Fibroblast of mammary gland (primary cell): ENCODE results near the gene GAPVD1.

Experiments
- DNase-seq: peaks from one replicate; pipeline ENCODE4 v3.0.0-alpha.2; 2010; ENCODE audit warnings: low read depth
- H3K4me3 ChIP-seq: 2 replicates; pipeline ENCODE4 v1.5.1; 2011; ENCODE audit warnings: low read depth, mild to moderate bottlenecking, low read length, moderate library complexity; ENCODE audit not compliant: control insufficient read depth
- CTCF ChIP-seq: conservative IDR thresholded peaks from 2 replicates; pipeline ENCODE4 v1.5.1; 2011; ENCODE audit warnings: low read depth, low read length, inconsistent platforms; ENCODE audit not compliant: control insufficient read depth, insufficient read depth

GAPVD1 gene

GRCh38 chr9:125317704-125318103 lies 56.1 kb downstream of the GAPVD1 start:
- H3K4me3 ChIP-seq, result no peak overlapping the region
- DNase-seq, result no peak
- no peak for TF ChIP-seq CTCF

- no peak for DNase-seq
- H3K4me3 ChIP-seq, result no peak overlapping the region
- TF ChIP-seq CTCF, result no peak
Observed at GRCh38 chr9:125321496-125321895, 59.9 kb downstream of the GAPVD1 start.

GRCh38 chr9:125323615-125324014 lies 62.0 kb downstream of the GAPVD1 start:
- no peak overlapping the region for H3K4me3 ChIP-seq
- DNase-seq, result no peak
- no peak for TF ChIP-seq CTCF

- peak; percentile 9 for DNase-seq
- H3K4me3 ChIP-seq, result no peak overlapping the region
- TF ChIP-seq CTCF, result no peak
Observed at GRCh38 chr9:125325826-125326225, 64.2 kb downstream of the GAPVD1 start.

GRCh38 chr9:125329978-125330377 lies 68.4 kb downstream of the GAPVD1 start:
- no peak overlapping the region for H3K4me3 ChIP-seq
- TF ChIP-seq CTCF, result no peak
- DNase-seq, result peak; percentile 8

- H3K4me3 ChIP-seq, result no peak overlapping the region
- no peak for TF ChIP-seq CTCF
- DNase-seq, result no peak
Observed at GRCh38 chr9:125330587-125330986, 69.0 kb downstream of the GAPVD1 start.

GRCh38 chr9:125332527-125332926 lies 70.9 kb downstream of the GAPVD1 start:
- TF ChIP-seq CTCF, result no peak
- no peak for DNase-seq
- H3K4me3 ChIP-seq, result no peak overlapping the region
